H7 (cell line): ENCODE results near the gene TBC1D3I. TPM values are rescaled to one million over a fixed set of nuclear protein-coding genes. Genes with fewer than 3 reads are reported as not detected.
"Not testable (repeated sequence)": the region's sequence is repeated elsewhere in the genome, so short reads cannot be mapped to it uniquely, and the experiment has no call there.

Experiments used
- DNase-seq: peaks from one replicate; pipeline ENCODE4 v3.0.0; 2012
- H3K27me3 ChIP-seq: 2 replicates; pipeline ENCODE4 v1.6.0; 2011; ENCODE audit warnings: mild to moderate bottlenecking, low read length; ENCODE audit not compliant: control insufficient read depth, insufficient read depth
- H3K36me3 ChIP-seq: replicated peaks from 2 replicates; pipeline ENCODE4 v1.5.1; 2011; ENCODE audit warnings: low read length; ENCODE audit not compliant: control insufficient read depth, insufficient read depth
- H3K4me3 ChIP-seq: 2 replicates; pipeline ENCODE4 v1.5.1; 2011; ENCODE audit warnings: low read depth, mild to moderate bottlenecking, control low read depth, low read length, moderate library complexity; ENCODE audit not compliant: insufficient read depth
- total RNA-seq: library from RNA; depleted of rRNA; stranded (reverse); fragments of >200 nt; shearing (Covaris generic); gene quantifications from 2 replicates; pipeline ENCODE4 v1.2.3, GENCODE V29; 2014; rRNA removed

Gene TBC1D3I
- 0.26 TPM in 1 of 2 replicates, not detected in the other for total RNA-seq

- not testable (repeated sequence) for DNase-seq, H3K27me3 ChIP-seq, H3K36me3 ChIP-seq, H3K4me3 ChIP-seq
These were observed at the start of gene TBC1D3I for GRCh38 chr17:36264470-36264869. Gene TBC1D3I, minus strand, starts transcription at chr17:36264570. Its CDS starts 1,585 bp downstream, at chr17:36262985.

GRCh38 chr17:36295161-36295560 is 30.8 kb upstream of the TBC1D3I start:
- H3K27me3 ChIP-seq, H3K36me3 ChIP-seq, DNase-seq, H3K4me3 ChIP-seq: not testable (repeated sequence)

GRCh38 chr17:36289965-36290612 is 25.7 kb upstream of the TBC1D3I start:
- not testable (repeated sequence) for H3K36me3 ChIP-seq, H3K27me3 ChIP-seq, H3K4me3 ChIP-seq, DNase-seq

GRCh38 chr17:36284219-36284618 is 19.8 kb upstream of the TBC1D3I start:
- not testable (repeated sequence) for H3K27me3 ChIP-seq, DNase-seq, H3K4me3 ChIP-seq, H3K36me3 ChIP-seq

- H3K4me3 ChIP-seq, DNase-seq, H3K27me3 ChIP-seq, H3K36me3 ChIP-seq: not testable (repeated sequence)
These were observed 18.9 kb upstream of the TBC1D3I start for GRCh38 chr17:36283256-36283655.

- DNase-seq, H3K36me3 ChIP-seq, H3K4me3 ChIP-seq, H3K27me3 ChIP-seq: not testable (repeated sequence)
These were observed 22.3 kb downstream of the TBC1D3I start for GRCh38 chr17:36242046-36242445.

GRCh38 chr17:36229644-36230043 is 34.7 kb downstream of the TBC1D3I start:
- DNase-seq: not testable (repeated sequence)

GRCh38 chr17:36222967-36223366 is 41.4 kb downstream of the TBC1D3I start:
- DNase-seq, H3K36me3 ChIP-seq, H3K27me3 ChIP-seq, H3K4me3 ChIP-seq: not testable (repeated sequence)

More at GRCh38 chr17:36229644-36230043, 34.7 kb downstream of the TBC1D3I start:
- not testable (repeated sequence) for H3K36me3 ChIP-seq, H3K27me3 ChIP-seq, H3K4me3 ChIP-seq

GRCh38 chr17:36221581-36222100 is 42.7 kb downstream of the TBC1D3I start:
- H3K36me3 ChIP-seq, H3K4me3 ChIP-seq, DNase-seq, H3K27me3 ChIP-seq: not testable (repeated sequence)

- DNase-seq, H3K36me3 ChIP-seq, H3K27me3 ChIP-seq, H3K4me3 ChIP-seq: not testable (repeated sequence)
These were observed 43.4 kb downstream of the TBC1D3I start for GRCh38 chr17:36220737-36221580.

GRCh38 chr17:36219556-36219955 is 44.8 kb downstream of the TBC1D3I start:
- H3K27me3 ChIP-seq, H3K36me3 ChIP-seq, DNase-seq, H3K4me3 ChIP-seq: not testable (repeated sequence)

GRCh38 chr17:36215406-36216308 is 48.7 kb downstream of the TBC1D3I start:
- not testable (repeated sequence) for H3K27me3 ChIP-seq, H3K36me3 ChIP-seq, H3K4me3 ChIP-seq, DNase-seq

GRCh38 chr17:36214918-36215317 is 49.5 kb downstream of the TBC1D3I start:
- H3K4me3 ChIP-seq: no peak overlapping the region
- no peaks in the 10 kb centered on the region for H3K36me3 ChIP-seq
- DNase-seq: no peak
- H3K27me3 ChIP-seq: no peaks in the 10 kb centered on the region

- no peaks in the 10 kb centered on the region for H3K27me3 ChIP-seq
- H3K36me3 ChIP-seq: no peaks in the 10 kb centered on the region
- DNase-seq: no peak
- H3K4me3 ChIP-seq: no peak overlapping the region
These were observed 50.7 kb downstream of the TBC1D3I start for GRCh38 chr17:36213695-36214094.
